ENCODE measurements around the gene FAM120AOS. TPM values are rescaled to one million over a fixed set of nuclear protein-coding genes. Genes with fewer than 3 reads are reported as not detected.

Gene FAM120AOS
- total RNA-seq, 1 donor from 2014 or later: 40.9 TPM

GRCh38 chr9:93436655-93437407 lies 16.6 kb downstream of the FAM120AOS start:
- Histone ChIP-seq H3K9ac (no peak overlapping the region), H3K4me3 (no peak overlapping the region), H4K20me1 (ENCODE audit: low read depth) (no peaks in the 10 kb centered on the region), H3K4me2 (no peak overlapping the region), H3K9me3 (ENCODE audit: low read depth) (no peaks in the 10 kb centered on the region), H3K36me3 (no peaks in the 10 kb centered on the region), H3F3A (ENCODE audit: low read depth) (no peaks in the 10 kb centered on the region), H3K27me3 (no peaks in the 10 kb centered on the region), H3K4me1 (peaks cover 13% of the 10 kb centered on the region), H3K27ac (no peak overlapping the region), H3K79me2 (ENCODE audit: low read depth) (no peaks in the 10 kb centered on the region), H2AFZ (replicated peaks) (peak overlapping the region; percentile 66)
- no peaks in the 10 kb centered on the region for H3K27me3 Mint-ChIP-seq (ENCODE audit: insufficient read depth, low read depth)
- H3K36me3 Mint-ChIP-seq: peaks cover 4% of the 10 kb centered on the region
- H3K4me1 Mint-ChIP-seq: peaks cover 21% of the 10 kb centered on the region
- peak overlapping the region; percentile 34 for H3K4me3 Mint-ChIP-seq
- TF ChIP-seq EZH2phosphoT487 (IDR thresholded peaks at IDR 0.05) (no peak), EZH2 (IDR thresholded peaks at IDR 0.05) (no peak), CTCF (IDR thresholded peaks at IDR 0.05) (no peak)
- peaks cover 4% of the 10 kb centered on the region for H3K9me3 Mint-ChIP-seq
- H3K27ac Mint-ChIP-seq: peak overlapping the region; percentile 70
- no peak for DNase-seq (ENCODE audit: low spot score)

- H3K4me2 ChIP-seq: no peak overlapping the region
- H3K36me3 ChIP-seq: no peaks in the 10 kb centered on the region
- H3K9ac ChIP-seq: no peak overlapping the region
- no peak overlapping the region for H3K4me3 ChIP-seq
- H3K27me3 ChIP-seq: no peaks in the 10 kb centered on the region
- H4K20me1 ChIP-seq (ENCODE audit: low read depth): no peaks in the 10 kb centered on the region
- Mint-ChIP-seq H3K27me3 (ENCODE audit: insufficient read depth, low read depth) (no peaks in the 10 kb centered on the region), H3K36me3 (peaks cover 4% of the 10 kb centered on the region), H3K4me3 (no peak overlapping the region), H3K9me3 (no peaks in the 10 kb centered on the region), H3K4me1 (peaks cover 21% of the 10 kb centered on the region), H3K27ac (no peak overlapping the region)
- H3K9me3 ChIP-seq (ENCODE audit: low read depth): no peaks in the 10 kb centered on the region
- no peak overlapping the region for H3K27ac ChIP-seq
- H3F3A ChIP-seq (ENCODE audit: low read depth): no peaks in the 10 kb centered on the region
- no peak for DNase-seq (ENCODE audit: low spot score)
- no peaks in the 10 kb centered on the region for H3K79me2 ChIP-seq (ENCODE audit: low read depth)
- peak overlapping the region; percentile 42 for H2AFZ ChIP-seq (replicated peaks)
- TF ChIP-seq CTCF (IDR thresholded peaks at IDR 0.05) (no peak), EZH2 (IDR thresholded peaks at IDR 0.05) (no peak)
- H3K4me1 ChIP-seq: peaks cover 13% of the 10 kb centered on the region
These were observed 17.2 kb downstream of the FAM120AOS start for GRCh38 chr9:93436218-93436617.

GRCh38 chr9:93435386-93435785 lies 18.0 kb downstream of the FAM120AOS start:
- peak overlapping the region; percentile 42 for H2AFZ ChIP-seq (replicated peaks)

More at GRCh38 chr9:93435386-93435785, 18.0 kb downstream of the FAM120AOS start:
- Histone ChIP-seq H3K4me1 (peaks cover 13% of the 10 kb centered on the region), H3K4me2 (no peak overlapping the region), H3K9ac (no peak overlapping the region), H3K4me3 (no peak overlapping the region), H4K20me1 (ENCODE audit: low read depth) (no peaks in the 10 kb centered on the region), H3F3A (ENCODE audit: low read depth) (no peaks in the 10 kb centered on the region), H3K79me2 (ENCODE audit: low read depth) (no peaks in the 10 kb centered on the region), H3K36me3 (no peaks in the 10 kb centered on the region), H3K9me3 (ENCODE audit: low read depth) (no peaks in the 10 kb centered on the region), H3K27me3 (no peaks in the 10 kb centered on the region), H3K27ac (no peak overlapping the region)
- no peak overlapping the region for H3K27ac Mint-ChIP-seq
- TF ChIP-seq EZH2 (IDR thresholded peaks at IDR 0.05) (no peak), CTCF (IDR thresholded peaks at IDR 0.05) (no peak), EZH2phosphoT487 (IDR thresholded peaks at IDR 0.05) (no peak)
- no peaks in the 10 kb centered on the region for H3K9me3 Mint-ChIP-seq
- H3K4me1 Mint-ChIP-seq: peaks cover 17% of the 10 kb centered on the region
- no peaks in the 10 kb centered on the region for H3K27me3 Mint-ChIP-seq (ENCODE audit: insufficient read depth, low read depth)
- no peak for DNase-seq (ENCODE audit: low spot score)
- peaks cover 1% of the 10 kb centered on the region for H3K36me3 Mint-ChIP-seq
- H3K4me3 Mint-ChIP-seq: no peak overlapping the region

All from neural progenitor cell (in vitro differentiated cells).